BE2C (cell line): Measurements from ENCODE around the gene ME2. TPM values are rescaled to one million over a fixed set of nuclear protein-coding genes. Genes with fewer than 3 reads are reported as not detected.
"Not testable (repeated sequence)": the region's sequence is repeated elsewhere in the genome, so short reads cannot be mapped to it uniquely, and the experiment has no call there.

ENCODE experiments used
- DNase-seq: peaks from one replicate; pipeline ENCODE4 v3.0.0-alpha.2; 2020
- H3K27me3 ChIP-seq: fragments of 250-450 bp; sonication (Bioruptor Pico); 2 replicates; pipeline ENCODE4 v1.5.1; 2020; ENCODE audit warnings: mild to moderate bottlenecking
- H3K36me3 ChIP-seq: fragments of 250-450 bp; sonication (Bioruptor Pico); 2 replicates; pipeline ENCODE4 v1.5.1; 2020; ENCODE audit warnings: mild to moderate bottlenecking
- H3K4me1 ChIP-seq: fragments of 250-450 bp; sonication (Bioruptor Pico); 2 replicates; pipeline ENCODE4 v1.5.1; 2020
- H3K4me3 ChIP-seq: 2 replicates; pipeline ENCODE4 v1.5.1; 2011; ENCODE audit warnings: low read depth, low read length
- H3K9me3 ChIP-seq: fragments of 250-450 bp; sonication (Bioruptor Pico); 2 replicates; pipeline ENCODE4 v1.5.1; 2020
- CTCF ChIP-seq: IDR thresholded peaks from 2 replicates; pipeline ENCODE4 v1.5.1; 2012; ENCODE audit warnings: mild to moderate bottlenecking, low read depth, low read length
- polyA plus RNA-seq: library from polyadenylated mRNA; unstranded; fragments of >200 nt; gene quantifications from one replicate; pipeline ENCODE4 v1.2.1, GENCODE V29; 2012; ENCODE audit warnings: low read depth, missing spikeins; ENCODE audit not compliant: insufficient read length, insufficient read depth

The ME2 gene
- polyA plus RNA-seq = 7.7 TPM

GRCh38 chr18:50878345-50879301 lies at the start of gene ME2:
Gene ME2 (plus strand): TSS chr18:50879118. CDS start chr18:50895821, 16,703 bp downstream.
- peak within 1 kb of the TSS; percentile 84 for H3K4me3 ChIP-seq
- H3K27me3 ChIP-seq = no peaks in the 10 kb centered on the region
- no peaks in the 10 kb centered on the region for H3K4me1 ChIP-seq
- TF ChIP-seq CTCF = no peak
- no peaks in the 10 kb centered on the region for H3K36me3 ChIP-seq
- DNase-seq = peak; percentile 79
- H3K9me3 ChIP-seq = no peaks in the 10 kb centered on the region

- no peak for DNase-seq
- no peaks in the 10 kb centered on the region for H3K9me3 ChIP-seq
- no peak overlapping the region for H3K4me3 ChIP-seq
- no peaks in the 10 kb centered on the region for H3K4me1 ChIP-seq
- no peaks in the 10 kb centered on the region for H3K36me3 ChIP-seq
- H3K27me3 ChIP-seq = no peaks in the 10 kb centered on the region
- TF ChIP-seq CTCF = no peak
These were observed 49.3 kb upstream of the ME2 start for GRCh38 chr18:50829644-50830043.

GRCh38 chr18:50830544-50830943 lies 48.4 kb upstream of the ME2 start:
- no peaks in the 10 kb centered on the region for H3K9me3 ChIP-seq
- no peak for DNase-seq
- H3K27me3 ChIP-seq = no peaks in the 10 kb centered on the region
- no peaks in the 10 kb centered on the region for H3K4me1 ChIP-seq
- no peak overlapping the region for H3K4me3 ChIP-seq
- TF ChIP-seq CTCF = no peak
- H3K36me3 ChIP-seq = no peaks in the 10 kb centered on the region

GRCh38 chr18:50832754-50833153 lies 46.2 kb upstream of the ME2 start:
- Histone ChIP-seq H3K27me3 (no peaks in the 10 kb centered on the region), H3K9me3 (no peaks in the 10 kb centered on the region), H3K4me3 (no peak overlapping the region), H3K36me3 (no peaks in the 10 kb centered on the region), H3K4me1 (no peaks in the 10 kb centered on the region)
- no peak for DNase-seq
- no peak for TF ChIP-seq CTCF

GRCh38 chr18:50833496-50833895 lies 45.4 kb upstream of the ME2 start:
- not testable (repeated sequence) for H3K4me3 ChIP-seq, H3K4me1 ChIP-seq, DNase-seq, H3K36me3 ChIP-seq, H3K9me3 ChIP-seq, H3K27me3 ChIP-seq

- Histone ChIP-seq H3K9me3 (no peaks in the 10 kb centered on the region), H3K4me1 (no peaks in the 10 kb centered on the region), H3K36me3 (no peaks in the 10 kb centered on the region), H3K4me3 (no peak overlapping the region), H3K27me3 (no peaks in the 10 kb centered on the region)
- TF ChIP-seq CTCF = no peak
- DNase-seq = no peak
These were observed 42.4 kb upstream of the ME2 start for GRCh38 chr18:50836521-50836957.
